ENCODE data around the gene NDUFB3. TPM values are rescaled to one million over a fixed set of nuclear protein-coding genes. Genes with fewer than 3 reads are reported as not detected.

NDUFB3 gene
- total and polyA plus RNA-seq, 10 of the 15 experiments (the other 5 are each of a cell fraction or from before 2014, with no cell fraction given) = 115 to 1,059 (median 187) TPM

DNA sequence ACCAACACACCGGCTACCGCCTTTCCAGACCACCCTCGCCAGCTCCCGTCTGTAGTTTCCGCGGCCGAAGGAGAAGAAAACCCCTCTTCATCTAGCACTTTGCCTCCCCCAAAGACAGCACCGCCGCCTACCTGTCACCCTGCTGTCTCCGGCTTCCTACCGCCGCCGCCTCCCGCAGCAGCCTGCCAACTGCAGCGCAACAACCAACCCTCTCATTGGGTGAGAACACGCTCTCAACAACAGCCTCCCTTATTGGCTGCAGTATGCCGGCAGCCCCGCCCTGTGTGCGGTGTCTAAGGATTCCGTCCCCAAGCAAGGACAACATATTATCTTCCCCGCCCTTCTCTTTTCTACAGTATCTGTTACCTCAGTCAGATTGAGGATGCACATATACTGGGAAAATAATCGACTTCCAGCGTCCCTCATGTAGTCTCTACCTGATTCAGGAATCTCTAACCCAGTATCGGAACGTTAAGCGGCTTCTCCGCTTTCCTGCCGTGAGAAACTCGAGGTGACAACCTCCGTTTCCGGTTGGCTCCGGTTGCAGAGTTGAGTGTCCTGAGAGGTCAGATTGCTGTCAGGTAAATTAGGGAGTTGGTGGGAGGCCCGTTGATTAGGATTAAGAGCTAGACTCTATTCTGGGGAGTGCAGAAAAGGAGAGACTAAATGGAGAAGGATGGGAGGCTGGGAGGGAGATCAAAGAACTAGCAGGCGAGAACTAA, at the start of gene NDUFB3, which contains the start of gene HYCC2 (continued):
- TF ChIP-seq HDAC2 (IDR thresholded peaks at IDR 0.05) (no peak), TCF3 (IDR thresholded peaks at IDR 0.05; ENCODE audit: borderline replicate concordance, insufficient read depth, low read depth, low read length) (no peak), KDM1A (IDR thresholded peaks at IDR 0.05; ENCODE audit: borderline replicate concordance) (no peak), BHLHE40 (IDR thresholded peaks at IDR 0.05; ENCODE audit: borderline replicate concordance in 1 of 2, low read depth in 2 of 2, low read length in 1 of 2) (peak in 1 of 2 experiments; percentile 36; a peak in 1 of 4 replicates), ZBED1 (IDR thresholded peaks at IDR 0.05; ENCODE audit: borderline replicate concordance) (0 out of 2 replicates have a peak, but pooled peaks have one; percentile 12), HDGF (IDR thresholded peaks at IDR 0.05) (peak; percentile 54; the same call in 1 of the 2 replicates), NFIC (IDR thresholded peaks at IDR 0.05; ENCODE audit: low read depth, low read length) (peak; percentile 70; the same call in 1 of the 2 replicates), ZNF207 (IDR thresholded peaks at IDR 0.05; ENCODE audit: borderline replicate concordance) (peak; percentile 100), SREBF2 (IDR thresholded peaks at IDR 0.05; ENCODE audit: low read length) (no peak), IKZF2 (IDR thresholded peaks at IDR 0.05) (peak; percentile 57 to 69; a peak in 3 of 4 replicates), PKNOX1 (IDR thresholded peaks at IDR 0.05) (peak; percentile 84), TCF7 (IDR thresholded peaks at IDR 0.05; ENCODE audit: borderline replicate concordance) (peak; percentile 77; the same call in 1 of the 2 replicates), WRNIP1 (IDR thresholded peaks at IDR 0.05; ENCODE audit: borderline replicate concordance, low read depth, low read length) (peak; percentile 98), SMC3 (IDR thresholded peaks at IDR 0.05; ENCODE audit: borderline replicate concordance, low read length) (no peak), STAT1 (conservative IDR thresholded peaks at IDR 0.05) (peak; percentile 99), EZH2 (IDR thresholded peaks at IDR 0.05; ENCODE audit: borderline replicate concordance, control insufficient read depth, low read depth, low read length) (no peak), EGR1 (IDR thresholded peaks at IDR 0.05; ENCODE audit: borderline replicate concordance in 1 of 2, low read depth in 2 of 2, low read length in 2 of 2) (no peak), CTCF (IDR thresholded peaks at IDR 0.05 in 2 of 3, conservative IDR thresholded peaks at IDR 0.05 in 1 of 3; ENCODE audit: control insufficient read depth in 2 of 3, extremely low read depth in 1 of 3, insufficient read depth in 1 of 3, low read depth in 3 of 3, low read length in 3 of 3) (peak in 2 of 3 experiments; percentile 28 to 43; a peak in 3 of 6 replicates), EP300 (IDR thresholded peaks at IDR 0.05; ENCODE audit: borderline replicate concordance in 1 of 2, control insufficient read depth in 1 of 2, low read depth in 2 of 2, low read length in 2 of 2) (0 out of 4 replicates have a peak, but pooled peaks of 1 of the 2 experiments have one; percentile 13), NKRF (conservative IDR thresholded peaks at IDR 0.05) (peak; percentile 74), TARDBP (IDR thresholded peaks at IDR 0.05; ENCODE audit: borderline replicate concordance) (peak; percentile 35; the same call in 1 of the 2 replicates), SMARCA5 (IDR thresholded peaks at IDR 0.05) (no peak; the same call in 1 of the 2 replicates)
- TF ChIP-seq, protein P1, sequence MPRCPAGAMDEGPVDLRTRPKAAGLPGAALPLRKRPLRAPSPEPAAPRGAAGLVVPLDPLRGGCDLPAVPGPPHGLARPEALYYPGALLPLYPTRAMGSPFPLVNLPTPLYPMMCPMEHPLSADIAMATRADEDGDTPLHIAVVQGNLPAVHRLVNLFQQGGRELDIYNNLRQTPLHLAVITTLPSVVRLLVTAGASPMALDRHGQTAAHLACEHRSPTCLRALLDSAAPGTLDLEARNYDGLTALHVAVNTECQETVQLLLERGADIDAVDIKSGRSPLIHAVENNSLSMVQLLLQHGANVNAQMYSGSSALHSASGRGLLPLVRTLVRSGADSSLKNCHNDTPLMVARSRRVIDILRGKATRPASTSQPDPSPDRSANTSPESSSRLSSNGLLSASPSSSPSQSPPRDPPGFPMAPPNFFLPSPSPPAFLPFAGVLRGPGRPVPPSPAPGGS (IDR thresholded peaks at IDR 0.05; ENCODE audit: borderline replicate concordance, insufficient read depth, low read depth, low read length, poor library complexity, severe bottlenecking) = no peak
